OCI-LY7 (cell line): ENCODE results near the gene TTC34.
"Not testable (repeated sequence)": the region's sequence is repeated elsewhere in the genome, so short reads cannot be mapped to it uniquely, and the experiment has no call there.

Experiments used
- CTCF ChIP-seq: fragments of 200-600 bp; sonication (generic); conservative IDR thresholded peaks from 2 replicates; pipeline ENCODE4 v1.5.1; 2014; ENCODE audit warnings: mild to moderate bottlenecking, antibody characterized with exemption, low read length, moderate library complexity, mixed read lengths
- EZH2phosphoT487 ChIP-seq: fragments of 200-600 bp; sonication (generic); IDR thresholded peaks from 2 replicates; pipeline ENCODE4 v1.6.1; 2018; ENCODE audit warnings: low read depth, borderline replicate concordance, mild to moderate bottlenecking, mixed run types, antibody characterized with exemption, low read length, moderate library complexity, mixed read lengths

GRCh38 chr1:2654443-2654948 lies 147.0 kb downstream of the TTC34 start:
- not testable (repeated sequence) for TF ChIP-seq CTCF, EZH2phosphoT487
